Posterior cingulate gyrus (tissue), 11 donors: ENCODE results near the gene ADAM19.
A peak's percentile ranks its signal among the peaks of the same experiment; 100 is the strongest.

ENCODE experiments used
- DNase-seq, 10 donors: peaks; one replicate each; pipeline versions ENCODE4 v3.0.0 to v3.0.0-alpha.2; 2020 to 2021; ENCODE audit warnings: mixed read lengths in 3 of 10
- intact Hi-C: fragments of 100-400 bp; cut with DNase I; formaldehyde crosslinking; loops from one replicate; pipeline ENCODE4 v1.15.1; 2023

Gene ADAM19

GRCh38 chr5:157575381-157576020 lies at the start of gene ADAM19:
Gene ADAM19 (minus strand): TSS chr5:157575775. CDS start chr5:157575696, 79 bp downstream.
- intact Hi-C loops = loop anchor here (10.0 kb wide), 1 partner anchor 139 kb away; no protein-coding TSS in a partner anchor
- DNase-seq = peak in 7 of 10 donors; percentile 30 to 90 (median 51)

- no peak for DNase-seq
- intact Hi-C loops = no loop called here
Measured at GRCh38 chr5:157624144-157624543, 48.6 kb upstream of the ADAM19 start.

GRCh38 chr5:157620776-157621175 lies 45.2 kb upstream of the ADAM19 start:
- DNase-seq = no peak
- intact Hi-C loops = no loop called here

- DNase-seq = peak in 1 of 10 donors; percentile 68
- intact Hi-C loops = no loop called here
Measured at GRCh38 chr5:157618191-157618765, 42.7 kb upstream of the ADAM19 start.

- intact Hi-C loops = no loop called here
Measured at GRCh38 chr5:157616785-157617184, 41.2 kb upstream of the ADAM19 start.

GRCh38 chr5:157613385-157614245 lies 38.0 kb upstream of the ADAM19 start:
- DNase-seq = no peak
- intact Hi-C loops = no loop called here

More at GRCh38 chr5:157616785-157617184, 41.2 kb upstream of the ADAM19 start:
- no peak for DNase-seq

GRCh38 chr5:157612581-157612980 lies 37.0 kb upstream of the ADAM19 start:
- intact Hi-C loops = no loop called here
- no peak for DNase-seq

- no peak for DNase-seq
Measured at GRCh38 chr5:157611571-157612476, 36.2 kb upstream of the ADAM19 start.

GRCh38 chr5:157610990-157611389 lies 35.4 kb upstream of the ADAM19 start:
- intact Hi-C loops = no loop called here
- DNase-seq = no peak

More at GRCh38 chr5:157611571-157612476, 36.2 kb upstream of the ADAM19 start:
- intact Hi-C loops = no loop called here

GRCh38 chr5:157608972-157609565 lies 33.5 kb upstream of the ADAM19 start:
- no peak for DNase-seq
- intact Hi-C loops = no loop called here

- no peak for DNase-seq
- intact Hi-C loops = no loop called here
Measured at GRCh38 chr5:157607371-157608161, 32.0 kb upstream of the ADAM19 start.

GRCh38 chr5:157606046-157606445 lies 30.5 kb upstream of the ADAM19 start:
- DNase-seq = no peak
- intact Hi-C loops = no loop called here

- DNase-seq = no peak
- intact Hi-C loops = no loop called here
Measured at GRCh38 chr5:157603333-157604190, 28.0 kb upstream of the ADAM19 start.

GRCh38 chr5:157602505-157602904 lies 26.9 kb upstream of the ADAM19 start:
- no peak for DNase-seq
- intact Hi-C loops = no loop called here

- no peak for DNase-seq
- intact Hi-C loops = no loop called here
Measured at GRCh38 chr5:157600252-157600651, 24.7 kb upstream of the ADAM19 start.

GRCh38 chr5:157599565-157599964 lies 24.0 kb upstream of the ADAM19 start:
- no peak for DNase-seq
- intact Hi-C loops = no loop called here

GRCh38 chr5:157598350-157598936 lies 22.9 kb upstream of the ADAM19 start:
- no peak for DNase-seq
- intact Hi-C loops = no loop called here

GRCh38 chr5:157597277-157597676 lies 21.7 kb upstream of the ADAM19 start:
- intact Hi-C loops = no loop called here
- no peak for DNase-seq
